NCI-H2196 (cell line): ENCODE measurements around the gene ADAM19.

Experiments used
- DNase-seq: peaks from one replicate; lab custom pipeline; 2025; ENCODE audit not compliant: unreplicated experiment; lab: John Stamatoyannopoulos, UW

ADAM19 gene, protein sequence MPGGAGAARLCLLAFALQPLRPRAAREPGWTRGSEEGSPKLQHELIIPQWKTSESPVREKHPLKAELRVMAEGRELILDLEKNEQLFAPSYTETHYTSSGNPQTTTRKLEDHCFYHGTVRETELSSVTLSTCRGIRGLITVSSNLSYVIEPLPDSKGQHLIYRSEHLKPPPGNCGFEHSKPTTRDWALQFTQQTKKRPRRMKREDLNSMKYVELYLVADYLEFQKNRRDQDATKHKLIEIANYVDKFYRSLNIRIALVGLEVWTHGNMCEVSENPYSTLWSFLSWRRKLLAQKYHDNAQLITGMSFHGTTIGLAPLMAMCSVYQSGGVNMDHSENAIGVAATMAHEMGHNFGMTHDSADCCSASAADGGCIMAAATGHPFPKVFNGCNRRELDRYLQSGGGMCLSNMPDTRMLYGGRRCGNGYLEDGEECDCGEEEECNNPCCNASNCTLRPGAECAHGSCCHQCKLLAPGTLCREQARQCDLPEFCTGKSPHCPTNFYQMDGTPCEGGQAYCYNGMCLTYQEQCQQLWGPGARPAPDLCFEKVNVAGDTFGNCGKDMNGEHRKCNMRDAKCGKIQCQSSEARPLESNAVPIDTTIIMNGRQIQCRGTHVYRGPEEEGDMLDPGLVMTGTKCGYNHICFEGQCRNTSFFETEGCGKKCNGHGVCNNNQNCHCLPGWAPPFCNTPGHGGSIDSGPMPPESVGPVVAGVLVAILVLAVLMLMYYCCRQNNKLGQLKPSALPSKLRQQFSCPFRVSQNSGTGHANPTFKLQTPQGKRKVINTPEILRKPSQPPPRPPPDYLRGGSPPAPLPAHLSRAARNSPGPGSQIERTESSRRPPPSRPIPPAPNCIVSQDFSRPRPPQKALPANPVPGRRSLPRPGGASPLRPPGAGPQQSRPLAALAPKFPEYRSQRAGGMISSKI

DNA sequence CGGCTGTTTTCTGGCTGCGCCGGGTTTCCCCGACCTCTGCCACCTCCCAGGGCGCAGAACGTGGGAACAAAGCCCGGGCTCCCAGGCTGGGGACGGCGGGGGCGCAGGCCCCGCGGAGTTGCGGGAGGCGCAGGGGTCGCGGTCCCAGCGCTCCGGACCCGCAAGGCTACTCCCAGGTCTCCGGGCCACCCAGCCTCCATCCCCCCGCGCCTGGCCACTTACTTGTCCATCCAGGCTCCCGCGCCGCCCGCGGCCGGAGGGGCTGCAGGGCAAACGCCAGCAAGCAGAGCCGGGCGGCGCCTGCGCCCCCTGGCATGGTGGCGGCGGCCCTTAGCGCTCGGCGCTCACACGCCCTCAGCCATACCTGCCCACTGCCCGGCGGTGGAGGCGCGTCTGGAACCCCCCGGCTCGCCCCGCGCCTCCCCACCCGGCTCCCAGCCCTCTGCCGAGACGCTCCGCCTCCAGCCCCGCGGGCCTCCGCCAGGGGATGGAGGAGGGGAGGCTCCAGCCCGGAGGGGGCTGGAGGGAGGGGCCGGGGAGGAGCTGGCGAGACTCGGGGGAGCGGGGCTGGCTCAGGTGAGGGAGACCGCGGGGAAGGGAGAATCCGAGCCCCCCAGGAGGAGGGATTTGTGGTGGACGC is at the start of gene ADAM19:
Gene ADAM19 (minus strand): TSS at position 395 of the 640 bp plus-strand sequence. CDS start 79 bp downstream, at position 316.
- peak; percentile 53 for DNase-seq

DNA sequence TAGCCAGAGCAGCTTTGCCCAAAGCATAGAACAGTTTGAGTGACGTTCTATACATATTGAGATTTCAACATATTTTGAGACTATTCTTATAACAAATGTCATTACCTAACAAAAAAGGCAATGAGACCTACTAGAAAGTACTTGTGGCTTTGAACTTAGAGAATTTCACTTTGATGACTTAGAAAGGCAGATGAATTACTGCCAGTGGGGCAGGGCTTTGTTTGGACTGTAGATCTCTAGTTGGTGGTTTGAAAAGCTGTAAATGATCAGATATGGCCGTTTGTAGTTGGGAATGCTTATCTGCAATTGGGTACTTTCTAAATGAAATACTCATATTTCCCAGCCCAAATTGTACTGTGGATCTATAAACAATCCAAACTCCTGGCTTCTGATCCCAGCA is 48.6 kb upstream of the ADAM19 start:
- no peak for DNase-seq

DNA sequence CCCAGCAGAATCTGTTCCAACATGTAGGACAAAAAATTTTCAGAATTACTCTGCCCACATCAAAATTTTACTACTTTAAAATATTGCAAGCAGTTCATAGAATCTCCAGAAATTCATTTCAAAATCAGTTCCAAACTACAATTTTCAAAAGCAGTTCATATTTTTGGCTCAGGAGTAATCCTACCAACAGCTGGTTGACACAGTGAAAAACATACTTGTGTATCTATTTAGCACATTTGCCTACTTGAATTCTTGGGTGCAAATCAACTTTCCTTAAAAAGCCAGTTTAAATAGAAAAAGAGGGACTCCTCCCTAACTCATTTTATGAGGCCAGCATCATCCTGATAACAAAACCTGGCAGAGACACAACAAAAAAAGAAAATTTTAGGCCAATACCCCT is 45.2 kb upstream of the ADAM19 start:
- no peak for DNase-seq

DNA sequence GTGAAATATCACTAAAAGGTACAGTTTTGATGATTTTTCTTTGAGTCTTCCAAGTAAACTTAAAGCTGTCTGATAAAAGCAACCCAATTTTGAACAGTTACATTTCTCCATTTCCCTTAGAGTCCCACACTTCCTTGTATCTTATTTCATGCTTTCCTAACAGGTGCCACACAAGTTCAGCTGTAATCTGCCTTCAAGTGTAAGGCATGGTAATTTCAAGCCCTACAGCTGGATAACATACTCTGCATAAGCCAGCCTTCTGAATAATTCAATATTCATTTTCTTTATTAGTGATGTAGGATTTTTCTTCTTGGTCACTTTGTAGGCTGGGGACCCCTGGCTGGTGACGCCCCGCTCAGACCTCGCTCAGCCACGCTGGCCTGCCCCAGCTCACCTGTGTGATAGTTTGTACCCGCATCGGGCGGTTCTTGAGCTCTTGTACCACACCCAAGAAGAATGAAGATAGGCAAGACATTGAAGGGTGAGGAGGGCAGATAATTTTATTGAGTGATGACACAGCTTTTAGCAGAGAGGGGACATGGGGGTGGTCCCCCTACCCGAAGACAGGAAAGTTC is 42.7 kb upstream of the ADAM19 start:
- DNase-seq, result no peak

DNA sequence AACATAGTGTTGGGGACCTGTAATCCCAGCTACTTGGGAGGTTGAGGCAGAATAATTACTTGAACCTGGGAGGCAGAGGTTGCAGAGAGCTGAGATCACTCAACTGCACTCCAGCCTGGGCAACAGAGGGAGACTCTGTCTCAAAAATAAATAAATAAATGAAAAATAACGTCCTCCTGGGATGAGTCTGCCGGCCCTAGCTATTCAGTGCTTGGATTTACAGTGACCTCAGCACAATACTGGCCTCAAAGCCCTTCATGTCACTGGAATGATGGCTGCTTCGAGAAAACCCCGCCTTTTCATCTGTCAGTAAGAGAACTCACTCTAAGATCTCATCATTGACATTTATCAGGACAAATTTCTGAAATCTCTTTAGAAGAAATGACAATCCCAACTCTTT is 41.2 kb upstream of the ADAM19 start:
- no peak for DNase-seq

DNA sequence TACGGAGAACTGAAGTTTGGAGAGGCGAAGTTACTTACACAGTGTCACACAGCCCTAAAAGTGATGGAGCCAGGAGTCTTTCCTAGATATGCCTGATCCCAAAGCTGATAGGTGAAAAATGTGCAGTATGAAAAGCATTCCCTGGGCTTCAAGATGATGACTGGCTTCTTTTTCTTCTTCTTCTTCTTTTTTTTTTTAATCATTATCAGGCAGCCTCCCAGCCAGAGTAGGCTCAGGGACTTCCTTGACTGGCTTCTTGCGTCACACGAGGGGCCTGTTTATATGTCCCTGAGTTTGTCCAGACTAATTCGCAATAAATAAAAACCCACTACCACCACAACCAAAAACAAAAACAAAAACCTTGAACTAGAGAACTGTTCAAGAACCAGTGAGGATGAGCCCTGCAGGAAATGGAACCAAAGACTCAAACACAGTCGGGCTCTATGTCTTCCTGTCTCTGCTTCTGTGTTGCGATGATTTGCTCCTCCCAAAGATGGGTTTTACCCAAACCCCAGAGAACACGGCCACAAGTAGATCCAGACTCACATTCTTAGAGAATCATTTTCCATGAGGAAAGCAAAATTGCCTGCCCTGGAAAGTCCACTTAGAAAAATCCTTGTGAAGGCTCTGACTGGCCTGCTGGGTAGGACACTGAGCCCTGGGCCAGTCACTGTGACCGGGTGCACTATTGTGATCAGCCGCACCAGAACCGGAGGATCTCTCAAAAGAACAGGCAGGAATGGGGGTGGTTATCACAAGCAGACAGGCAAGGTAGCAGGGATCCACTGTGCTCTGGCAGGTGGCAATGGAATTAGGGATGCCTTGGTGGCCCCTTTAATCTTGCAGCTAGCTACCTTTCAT is 38.0 kb upstream of the ADAM19 start:
- no peak for DNase-seq

DNA sequence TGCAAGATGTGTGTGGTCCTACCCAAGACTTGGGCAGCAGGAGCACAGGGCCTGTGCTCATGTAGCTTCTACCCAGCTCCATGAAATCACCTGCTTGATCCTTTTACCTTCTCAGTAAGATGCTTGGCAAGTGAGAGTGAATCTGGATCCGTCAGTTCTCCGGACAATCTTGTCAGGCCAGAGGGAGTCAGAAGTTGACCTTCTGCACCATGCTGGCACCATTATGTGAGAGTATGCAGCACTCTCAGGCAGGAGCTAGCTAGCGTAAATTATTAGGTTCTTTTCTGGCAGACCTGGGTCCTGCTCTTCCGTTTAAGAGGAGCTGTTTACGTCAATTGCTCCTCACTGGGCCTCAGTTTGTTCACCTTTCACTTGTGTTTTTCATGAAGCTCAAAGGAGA is 37.0 kb upstream of the ADAM19 start:
- DNase-seq, result no peak

DNA sequence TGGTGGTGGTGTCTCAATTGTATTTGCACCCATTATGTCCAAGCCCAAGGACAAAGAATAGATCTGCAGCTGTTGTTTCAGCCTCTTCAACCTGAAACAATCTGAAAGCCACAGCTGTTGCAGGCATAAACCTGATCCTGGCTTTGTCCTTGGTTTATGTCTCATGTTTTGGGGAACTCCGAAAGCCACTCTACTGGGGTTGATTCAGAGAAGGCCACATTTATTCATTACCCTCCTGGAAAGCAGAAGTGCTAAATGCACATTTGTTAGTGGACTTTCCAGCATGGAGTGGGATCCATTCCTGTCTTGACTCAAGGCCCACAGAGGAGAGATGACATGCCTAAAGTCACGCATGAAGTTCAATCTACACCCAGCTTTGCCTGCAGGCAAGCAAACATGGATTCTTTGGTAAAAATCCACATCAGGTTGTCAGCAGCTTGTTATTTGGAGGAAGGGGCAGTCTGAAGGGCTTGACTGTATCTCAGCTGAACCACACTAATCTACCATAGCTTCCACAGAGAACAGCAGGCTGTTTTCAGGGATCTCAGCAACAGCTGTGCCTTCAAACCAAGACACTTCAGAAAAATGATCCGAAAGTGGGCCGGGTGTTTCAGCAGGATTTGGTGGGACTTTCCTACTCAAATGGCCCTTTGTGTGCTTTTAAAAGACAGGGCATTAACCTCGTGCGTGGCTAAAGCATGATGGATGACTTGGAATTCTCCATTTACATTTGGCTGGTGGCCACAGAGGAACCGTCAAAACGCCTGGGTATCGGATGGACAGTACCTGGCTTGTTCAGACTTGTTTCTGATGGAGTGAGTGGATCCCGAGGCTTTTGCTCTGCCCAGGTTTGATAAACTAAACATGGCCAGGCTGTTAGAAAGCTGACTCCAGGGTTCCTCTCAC is 36.2 kb upstream of the ADAM19 start:
- DNase-seq, result peak; percentile 85

DNA sequence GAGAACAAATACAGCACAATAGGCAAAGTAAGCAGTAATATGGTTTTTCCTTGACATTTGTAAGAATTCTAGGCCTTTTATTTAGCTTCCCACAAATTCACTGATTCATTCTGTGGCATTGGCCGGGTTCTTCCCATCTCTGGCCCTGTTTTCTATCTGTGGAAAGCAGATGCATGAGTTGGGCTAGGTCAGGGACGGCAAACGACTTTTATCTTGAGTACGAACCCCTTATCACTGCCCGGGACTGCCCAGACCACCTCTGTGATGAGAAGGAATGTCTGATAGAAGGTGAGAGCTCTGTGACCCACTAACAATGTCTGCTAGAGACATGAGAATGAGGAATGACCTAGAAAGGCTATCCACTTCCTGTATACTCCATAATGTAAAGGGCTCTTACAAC is 35.4 kb upstream of the ADAM19 start:
- no peak for DNase-seq

DNA sequence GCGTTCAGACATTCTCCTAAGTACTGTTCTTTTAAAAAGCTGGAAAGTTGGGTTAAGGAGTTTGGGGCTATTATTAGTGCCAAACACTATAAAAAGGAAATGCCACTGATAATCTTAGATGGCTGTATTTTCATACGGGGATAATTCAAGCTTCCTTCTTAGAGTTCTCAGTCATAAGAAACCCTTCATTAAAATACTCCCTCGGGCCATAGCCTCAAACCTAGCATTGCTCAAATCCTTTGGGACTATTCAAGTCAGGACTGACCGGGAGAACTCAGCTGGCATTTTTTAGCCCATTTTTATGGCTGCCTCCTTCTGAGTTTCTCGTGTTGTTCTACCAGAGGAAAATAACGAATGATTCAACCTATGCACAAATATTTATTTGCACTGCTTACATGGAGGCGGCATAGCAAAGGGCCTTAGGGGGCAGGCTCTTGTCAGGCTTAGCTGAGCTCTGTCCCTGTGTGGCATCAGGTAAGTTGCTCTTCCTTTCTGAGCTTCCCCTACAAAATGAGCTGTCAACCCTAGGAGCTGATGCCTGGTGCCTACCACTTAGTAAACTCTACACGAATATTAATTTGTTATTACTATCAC is 33.5 kb upstream of the ADAM19 start:
- no peak for DNase-seq

DNA sequence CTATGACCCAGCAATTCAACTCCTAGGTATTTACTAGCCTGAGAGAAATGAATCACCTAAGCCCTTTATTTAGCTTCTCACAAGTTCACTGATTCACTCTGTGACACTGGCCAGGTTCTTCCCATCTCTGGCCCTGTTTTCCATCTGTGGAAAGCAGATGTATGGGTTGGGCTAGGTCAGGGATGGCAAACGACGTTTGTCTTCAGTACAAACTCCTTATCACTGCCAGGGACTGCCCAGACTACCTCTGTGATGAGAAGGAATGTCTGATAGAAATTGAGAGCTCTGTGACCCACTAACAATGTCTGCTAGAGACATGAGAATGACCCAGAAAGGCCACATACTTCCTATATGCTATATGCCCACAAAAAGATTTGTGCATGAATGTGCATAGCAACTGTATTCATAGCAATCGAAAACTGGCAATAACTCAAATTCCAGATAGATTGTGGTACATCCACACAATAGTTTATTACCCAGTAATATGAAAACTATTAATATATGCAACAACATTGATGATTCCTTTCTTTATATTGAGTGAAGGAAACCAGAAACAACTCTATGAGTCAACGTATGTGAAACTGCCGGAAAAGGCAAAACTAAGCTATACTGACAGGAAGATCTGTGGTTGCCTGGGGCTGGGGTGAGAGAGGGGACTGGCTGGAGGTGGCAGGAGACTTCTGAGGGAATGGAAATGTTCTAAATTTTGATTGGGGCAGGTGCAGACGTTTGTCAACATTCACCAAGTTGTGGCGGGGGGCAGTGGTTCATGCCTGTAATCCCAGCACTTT is 32.0 kb upstream of the ADAM19 start:
- DNase-seq, result no peak

DNA sequence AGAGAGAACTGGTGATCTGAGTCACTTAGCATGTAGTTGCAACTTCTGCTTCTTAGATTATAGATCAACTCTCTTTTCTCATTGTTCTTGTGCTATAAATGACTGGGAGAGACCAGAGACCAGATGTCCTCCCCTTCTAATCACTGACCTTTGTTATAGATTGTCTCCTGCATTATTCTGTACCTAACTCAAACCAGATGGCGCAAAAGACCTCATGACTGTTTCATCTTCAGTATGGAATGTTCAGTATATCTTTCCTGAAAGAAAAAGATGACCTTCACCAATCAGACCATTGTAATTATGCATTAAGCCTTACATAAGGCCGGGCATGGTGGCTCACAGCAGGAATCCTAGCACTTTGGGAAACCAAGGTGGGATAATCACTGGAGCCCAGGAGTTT is 30.5 kb upstream of the ADAM19 start:
- no peak for DNase-seq

DNA sequence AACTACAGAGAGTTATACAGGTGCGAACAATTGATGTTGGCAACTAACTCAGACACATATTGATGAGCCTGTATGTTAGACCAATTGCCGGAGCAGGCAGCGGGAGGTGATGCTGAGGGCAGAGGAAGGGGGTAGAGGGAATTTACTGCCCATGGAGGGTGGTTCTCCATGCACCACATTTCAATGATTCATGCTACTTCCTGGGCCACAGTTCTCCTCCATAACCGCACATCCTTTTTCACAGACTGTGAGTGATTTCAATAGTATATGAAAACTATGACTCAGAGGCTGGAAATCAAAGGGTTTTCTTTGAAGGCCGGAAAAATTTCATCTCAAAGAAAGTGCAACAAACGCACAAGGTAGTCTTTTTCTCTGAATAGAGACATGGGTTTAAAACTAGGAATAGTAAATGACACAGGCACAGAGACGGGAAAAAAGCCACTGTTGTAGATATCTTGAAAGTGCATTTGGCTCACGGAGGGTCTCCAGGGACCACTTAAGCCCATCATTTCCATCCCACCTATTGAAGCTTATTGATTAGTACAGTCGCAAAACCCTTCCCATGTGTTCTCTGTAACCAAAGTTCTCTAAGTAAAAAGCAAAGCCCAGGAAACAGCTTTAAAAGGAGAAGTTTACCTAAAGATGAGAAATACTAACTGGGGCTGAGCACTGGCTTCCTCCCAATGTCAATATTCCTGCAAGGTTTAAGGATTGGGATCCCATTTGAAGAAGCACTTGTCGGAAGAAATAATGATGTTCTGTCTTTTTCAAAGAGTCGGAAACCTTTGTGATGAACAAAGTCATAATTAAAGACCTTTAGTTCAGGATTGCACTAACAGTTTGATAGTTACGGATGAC is 28.0 kb upstream of the ADAM19 start:
- no peak for DNase-seq

DNA sequence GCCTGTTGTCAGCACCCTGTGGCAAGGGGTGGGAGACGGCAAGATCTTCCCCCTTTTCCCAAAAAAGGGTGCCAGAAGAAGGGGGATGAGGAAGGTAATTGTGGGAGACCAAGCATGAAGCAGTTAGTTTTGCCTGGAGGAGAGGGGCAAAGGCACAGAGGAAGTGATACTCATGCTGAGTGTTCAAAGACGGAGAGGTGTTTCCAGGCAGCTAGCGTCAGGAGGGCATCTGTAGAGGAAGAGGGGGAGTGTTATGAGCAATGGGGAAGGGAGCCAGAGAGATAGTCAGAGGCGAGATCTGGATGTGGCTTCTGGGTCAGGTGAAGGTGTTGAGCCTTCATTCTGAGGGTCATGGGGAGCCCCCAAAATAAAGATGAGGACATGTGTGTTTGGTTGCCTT is 26.9 kb upstream of the ADAM19 start:
- no peak for DNase-seq

DNA sequence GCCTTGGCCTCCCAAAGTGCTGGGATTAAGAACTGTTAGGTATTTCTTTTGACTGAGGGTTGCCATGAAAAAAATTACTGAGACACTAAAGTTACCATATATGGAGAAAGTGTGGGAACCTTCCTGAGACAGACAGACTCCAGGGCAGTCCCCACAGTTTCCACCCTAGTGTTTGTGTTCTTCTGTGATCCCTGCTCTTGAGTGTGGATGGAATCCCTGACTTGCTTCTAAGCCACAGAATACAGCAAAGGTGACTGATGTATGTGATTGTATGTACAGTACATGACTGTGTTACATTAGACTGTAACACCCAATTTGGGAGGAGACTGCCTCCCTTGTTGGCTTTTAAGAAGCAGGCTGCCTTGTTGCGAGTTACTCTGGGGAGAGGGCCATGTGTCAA is 24.7 kb upstream of the ADAM19 start:
- DNase-seq, result no peak

DNA sequence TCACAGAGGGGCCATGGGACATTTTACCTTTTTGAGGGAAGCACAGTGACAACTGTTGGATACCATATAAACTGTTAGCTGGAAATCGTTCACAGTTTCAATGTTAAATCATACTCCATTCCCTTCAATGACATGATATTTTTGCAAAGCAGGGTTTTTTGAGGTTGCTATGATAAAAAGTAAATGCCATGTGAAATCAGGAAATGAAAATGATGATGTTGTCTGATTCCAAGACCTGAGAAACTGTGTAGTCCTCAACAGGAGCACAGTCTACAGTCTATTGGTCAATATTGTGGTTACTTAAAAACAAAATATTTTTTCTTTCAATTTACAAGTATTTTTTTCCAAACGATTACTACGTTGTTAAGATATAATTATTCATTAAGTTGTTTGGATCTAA is 24.0 kb upstream of the ADAM19 start:
- no peak for DNase-seq

DNA sequence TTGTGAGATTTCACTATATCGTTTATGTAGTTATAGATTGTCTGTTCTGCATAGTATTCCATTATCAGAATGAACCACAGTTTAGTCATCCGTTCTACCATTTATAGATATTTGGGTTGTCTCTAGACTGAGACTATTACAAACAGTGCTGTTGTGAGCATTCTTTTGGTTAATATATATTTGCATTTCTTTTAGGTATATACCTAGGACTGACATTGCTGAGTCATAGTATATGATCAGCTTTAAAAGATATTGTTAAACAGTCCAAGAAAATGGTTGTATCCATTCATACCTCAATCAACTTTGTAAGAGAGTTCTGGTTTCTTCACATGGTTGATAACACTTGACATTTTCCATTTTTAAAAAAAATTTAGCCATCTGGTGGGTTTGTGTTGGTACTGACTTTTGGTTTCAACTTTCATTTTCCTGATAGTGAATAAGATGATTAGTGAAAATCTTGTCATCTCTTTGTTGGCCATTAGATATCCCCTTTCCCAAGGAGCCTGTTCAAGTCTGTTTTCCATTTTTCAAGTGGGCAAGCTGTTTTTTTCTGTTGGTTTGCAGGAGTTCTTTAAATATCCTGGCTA is 22.9 kb upstream of the ADAM19 start:
- no peak for DNase-seq
